ENCODE results near the gene NEMP2. TPM values are rescaled to one million over a fixed set of nuclear protein-coding genes. Genes with fewer than 3 reads are reported as not detected.

NEMP2 gene
- total and polyA plus RNA-seq, 4 donors: 0.67 to 6.1 (median 2.8) TPM

DNA sequence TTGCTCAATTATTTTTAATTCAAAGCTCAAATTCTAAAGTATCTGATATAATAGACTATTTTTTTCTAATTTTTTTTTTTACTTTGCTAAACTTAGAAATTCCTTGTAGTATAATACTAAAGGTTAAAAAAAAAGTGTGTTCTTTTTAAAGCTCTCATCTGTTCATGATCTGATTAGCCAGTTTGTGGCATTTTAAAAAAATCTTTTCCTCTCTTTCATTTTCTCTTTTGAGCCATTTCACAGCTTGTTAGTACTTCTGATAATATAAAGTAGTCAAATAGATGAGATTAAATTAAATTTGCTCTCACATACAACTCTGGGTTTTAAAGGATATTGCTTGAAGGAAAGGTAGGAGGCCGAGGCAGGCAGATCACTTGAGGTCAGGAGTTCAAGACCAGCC is 40.7 kb upstream of the NEMP2 start:
- H3K27ac ChIP-seq (ENCODE audit: low read depth in 1 of 2, low read length in 2 of 2): no peak overlapping the region
- no peaks in the 10 kb centered on the region for H3K4me1 ChIP-seq (ENCODE audit: control insufficient read depth in 4 of 4, insufficient read depth in 4 of 4, low read length in 3 of 4)
- no peak for TF ChIP-seq FOXA1 (IDR thresholded peaks at IDR 0.05)
- no peak for TF ChIP-seq FOXA2 (IDR thresholded peaks at IDR 0.05)
- no peak for TF ChIP-seq TAF1 (conservative IDR thresholded peaks at IDR 0.05)
- TF ChIP-seq, protein P1, sequence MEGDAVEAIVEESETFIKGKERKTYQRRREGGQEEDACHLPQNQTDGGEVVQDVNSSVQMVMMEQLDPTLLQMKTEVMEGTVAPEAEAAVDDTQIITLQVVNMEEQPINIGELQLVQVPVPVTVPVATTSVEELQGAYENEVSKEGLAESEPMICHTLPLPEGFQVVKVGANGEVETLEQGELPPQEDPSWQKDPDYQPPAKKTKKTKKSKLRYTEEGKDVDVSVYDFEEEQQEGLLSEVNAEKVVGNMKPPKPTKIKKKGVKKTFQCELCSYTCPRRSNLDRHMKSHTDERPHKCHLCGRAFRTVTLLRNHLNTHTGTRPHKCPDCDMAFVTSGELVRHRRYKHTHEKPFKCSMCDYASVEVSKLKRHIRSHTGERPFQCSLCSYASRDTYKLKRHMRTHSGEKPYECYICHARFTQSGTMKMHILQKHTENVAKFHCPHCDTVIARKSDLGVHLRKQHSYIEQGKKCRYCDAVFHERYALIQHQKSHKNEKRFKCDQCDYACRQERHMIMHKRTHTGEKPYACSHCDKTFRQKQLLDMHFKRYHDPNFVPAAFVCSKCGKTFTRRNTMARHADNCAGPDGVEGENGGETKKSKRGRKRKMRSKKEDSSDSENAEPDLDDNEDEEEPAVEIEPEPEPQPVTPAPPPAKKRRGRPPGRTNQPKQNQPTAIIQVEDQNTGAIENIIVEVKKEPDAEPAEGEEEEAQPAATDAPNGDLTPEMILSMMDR (IDR thresholded peaks at IDR 0.05; ENCODE audit: low read depth, low read length, missing input control): no peak
- no peak for TF ChIP-seq JUND (IDR thresholded peaks at IDR 0.05)
- TF ChIP-seq HNF4A (conservative IDR thresholded peaks at IDR 0.05): no peak
- TF ChIP-seq GABPA (IDR thresholded peaks at IDR 0.05 in 1 of 2, conservative IDR thresholded peaks at IDR 0.05 in 1 of 2): no peak
- no peak for TF ChIP-seq RAD21 (IDR thresholded peaks at IDR 0.05)
- TF ChIP-seq, protein P2, sequence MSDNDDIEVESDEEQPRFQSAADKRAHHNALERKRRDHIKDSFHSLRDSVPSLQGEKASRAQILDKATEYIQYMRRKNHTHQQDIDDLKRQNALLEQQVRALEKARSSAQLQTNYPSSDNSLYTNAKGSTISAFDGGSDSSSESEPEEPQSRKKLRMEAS (IDR thresholded peaks at IDR 0.05): no peak
- TF ChIP-seq NR2F2 (IDR thresholded peaks at IDR 0.05): no peak
- H3K36me3 ChIP-seq (ENCODE audit: control insufficient read depth in 4 of 4, insufficient read depth in 3 of 4, low read depth in 1 of 4, low read length in 3 of 4): no peaks in the 10 kb centered on the region
- no peaks in the 10 kb centered on the region for H3K9me3 ChIP-seq (ENCODE audit: control insufficient read depth in 4 of 4, low read length in 3 of 4)
- WGBS: 84% methylated on average over 1 of the region's 1 CpG
- no peak for DNase-seq (ENCODE audit: low spot score)
- no peak overlapping the region for H3K4me3 ChIP-seq (ENCODE audit: low read depth in 1 of 3, low read length in 3 of 3)
- no peaks in the 10 kb centered on the region for H3K27me3 ChIP-seq (ENCODE audit: control insufficient read depth in 4 of 4, insufficient read depth in 4 of 4, low read length in 3 of 4)
- H3K9ac ChIP-seq (ENCODE audit: low read depth in 1 of 2, low read length in 2 of 2): no peak overlapping the region

DNA sequence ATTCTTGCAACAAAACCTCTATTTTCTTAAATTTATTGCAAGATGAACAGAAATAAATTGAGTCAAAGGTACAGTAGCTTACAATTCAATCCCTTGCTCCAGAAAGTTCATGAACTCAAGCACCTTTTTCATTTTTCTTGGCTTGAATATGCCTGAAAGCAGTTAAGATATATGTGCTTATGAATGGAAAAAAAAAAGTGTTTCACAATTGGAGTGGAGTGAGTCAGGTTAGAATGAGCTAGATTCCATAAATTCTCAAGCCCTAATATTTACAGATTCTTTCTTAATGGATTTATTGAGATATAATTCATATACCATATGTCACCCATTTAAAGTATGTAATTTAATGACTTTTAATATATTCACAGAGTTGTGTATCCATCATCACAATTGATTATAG is 39.6 kb upstream of the NEMP2 start:
- H3K4me3 ChIP-seq (ENCODE audit: low read depth in 1 of 3, low read length in 3 of 3): no peak overlapping the region
- DNase-seq (ENCODE audit: low spot score): no peak
- H3K9ac ChIP-seq (ENCODE audit: low read depth in 1 of 2, low read length in 2 of 2): no peak overlapping the region
- no peaks in the 10 kb centered on the region for H3K4me1 ChIP-seq (ENCODE audit: control insufficient read depth in 4 of 4, insufficient read depth in 4 of 4, low read length in 3 of 4)
- H3K9me3 ChIP-seq (ENCODE audit: control insufficient read depth in 4 of 4, low read length in 3 of 4): no peaks in the 10 kb centered on the region
- no peaks in the 10 kb centered on the region for H3K27me3 ChIP-seq (ENCODE audit: control insufficient read depth in 4 of 4, insufficient read depth in 4 of 4, low read length in 3 of 4)
- no peak for TF ChIP-seq RAD21 (IDR thresholded peaks at IDR 0.05)
- TF ChIP-seq, protein P3, sequence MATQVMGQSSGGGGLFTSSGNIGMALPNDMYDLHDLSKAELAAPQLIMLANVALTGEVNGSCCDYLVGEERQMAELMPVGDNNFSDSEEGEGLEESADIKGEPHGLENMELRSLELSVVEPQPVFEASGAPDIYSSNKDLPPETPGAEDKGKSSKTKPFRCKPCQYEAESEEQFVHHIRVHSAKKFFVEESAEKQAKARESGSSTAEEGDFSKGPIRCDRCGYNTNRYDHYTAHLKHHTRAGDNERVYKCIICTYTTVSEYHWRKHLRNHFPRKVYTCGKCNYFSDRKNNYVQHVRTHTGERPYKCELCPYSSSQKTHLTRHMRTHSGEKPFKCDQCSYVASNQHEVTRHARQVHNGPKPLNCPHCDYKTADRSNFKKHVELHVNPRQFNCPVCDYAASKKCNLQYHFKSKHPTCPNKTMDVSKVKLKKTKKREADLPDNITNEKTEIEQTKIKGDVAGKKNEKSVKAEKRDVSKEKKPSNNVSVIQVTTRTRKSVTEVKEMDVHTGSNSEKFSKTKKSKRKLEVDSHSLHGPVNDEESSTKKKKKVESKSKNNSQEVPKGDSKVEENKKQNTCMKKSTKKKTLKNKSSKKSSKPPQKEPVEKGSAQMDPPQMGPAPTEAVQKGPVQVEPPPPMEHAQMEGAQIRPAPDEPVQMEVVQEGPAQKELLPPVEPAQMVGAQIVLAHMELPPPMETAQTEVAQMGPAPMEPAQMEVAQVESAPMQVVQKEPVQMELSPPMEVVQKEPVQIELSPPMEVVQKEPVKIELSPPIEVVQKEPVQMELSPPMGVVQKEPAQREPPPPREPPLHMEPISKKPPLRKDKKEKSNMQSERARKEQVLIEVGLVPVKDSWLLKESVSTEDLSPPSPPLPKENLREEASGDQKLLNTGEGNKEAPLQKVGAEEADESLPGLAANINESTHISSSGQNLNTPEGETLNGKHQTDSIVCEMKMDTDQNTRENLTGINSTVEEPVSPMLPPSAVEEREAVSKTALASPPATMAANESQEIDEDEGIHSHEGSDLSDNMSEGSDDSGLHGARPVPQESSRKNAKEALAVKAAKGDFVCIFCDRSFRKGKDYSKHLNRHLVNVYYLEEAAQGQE (IDR thresholded peaks at IDR 0.05): no peak
- TF ChIP-seq, protein P1 (IDR thresholded peaks at IDR 0.05; ENCODE audit: low read depth, low read length, missing input control): no peak
- TF ChIP-seq YY1 (IDR thresholded peaks at IDR 0.05): no peak
- no peak for TF ChIP-seq FOXA2 (IDR thresholded peaks at IDR 0.05)
- TF ChIP-seq, protein P4, sequence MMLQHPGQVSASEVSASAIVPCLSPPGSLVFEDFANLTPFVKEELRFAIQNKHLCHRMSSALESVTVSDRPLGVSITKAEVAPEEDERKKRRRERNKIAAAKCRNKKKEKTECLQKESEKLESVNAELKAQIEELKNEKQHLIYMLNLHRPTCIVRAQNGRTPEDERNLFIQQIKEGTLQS (IDR thresholded peaks at IDR 0.05): no peak
- TF ChIP-seq, protein P5, sequence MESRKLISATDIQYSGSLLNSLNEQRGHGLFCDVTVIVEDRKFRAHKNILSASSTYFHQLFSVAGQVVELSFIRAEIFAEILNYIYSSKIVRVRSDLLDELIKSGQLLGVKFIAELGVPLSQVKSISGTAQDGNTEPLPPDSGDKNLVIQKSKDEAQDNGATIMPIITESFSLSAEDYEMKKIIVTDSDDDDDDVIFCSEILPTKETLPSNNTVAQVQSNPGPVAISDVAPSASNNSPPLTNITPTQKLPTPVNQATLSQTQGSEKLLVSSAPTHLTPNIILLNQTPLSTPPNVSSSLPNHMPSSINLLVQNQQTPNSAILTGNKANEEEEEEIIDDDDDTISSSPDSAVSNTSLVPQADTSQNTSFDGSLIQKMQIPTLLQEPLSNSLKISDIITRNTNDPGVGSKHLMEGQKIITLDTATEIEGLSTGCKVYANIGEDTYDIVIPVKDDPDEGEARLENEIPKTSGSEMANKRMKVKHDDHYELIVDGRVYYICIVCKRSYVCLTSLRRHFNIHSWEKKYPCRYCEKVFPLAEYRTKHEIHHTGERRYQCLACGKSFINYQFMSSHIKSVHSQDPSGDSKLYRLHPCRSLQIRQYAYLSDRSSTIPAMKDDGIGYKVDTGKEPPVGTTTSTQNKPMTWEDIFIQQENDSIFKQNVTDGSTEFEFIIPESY (IDR thresholded peaks at IDR 0.05): no peak
- TF ChIP-seq RXRA (IDR thresholded peaks at IDR 0.05): no peak
- TF ChIP-seq, protein P2 (IDR thresholded peaks at IDR 0.05): no peak
- TF ChIP-seq GABPA (IDR thresholded peaks at IDR 0.05 in 1 of 2, conservative IDR thresholded peaks at IDR 0.05 in 1 of 2): no peak
- no peak for TF ChIP-seq SP1 (IDR thresholded peaks at IDR 0.05)
- TF ChIP-seq JUND (IDR thresholded peaks at IDR 0.05): no peak
- no peak for TF ChIP-seq NR2F2 (IDR thresholded peaks at IDR 0.05)
- TF ChIP-seq HNF4G (IDR thresholded peaks at IDR 0.05): no peak
- no peaks in the 10 kb centered on the region for H3K36me3 ChIP-seq (ENCODE audit: control insufficient read depth in 4 of 4, insufficient read depth in 3 of 4, low read depth in 1 of 4, low read length in 3 of 4)
- H3K27ac ChIP-seq (ENCODE audit: low read depth in 1 of 2, low read length in 2 of 2): no peak overlapping the region
